GM21390 (cell line): ENCODE results near the gene PTPRD.

Source experiments
- ATAC-seq: cut with Tn5 transposase; IDR thresholded peaks from one replicate; pipeline ENCODE4 v1.9.1; 2021; ENCODE audit not compliant: unreplicated experiment

The PTPRD gene

DNA sequence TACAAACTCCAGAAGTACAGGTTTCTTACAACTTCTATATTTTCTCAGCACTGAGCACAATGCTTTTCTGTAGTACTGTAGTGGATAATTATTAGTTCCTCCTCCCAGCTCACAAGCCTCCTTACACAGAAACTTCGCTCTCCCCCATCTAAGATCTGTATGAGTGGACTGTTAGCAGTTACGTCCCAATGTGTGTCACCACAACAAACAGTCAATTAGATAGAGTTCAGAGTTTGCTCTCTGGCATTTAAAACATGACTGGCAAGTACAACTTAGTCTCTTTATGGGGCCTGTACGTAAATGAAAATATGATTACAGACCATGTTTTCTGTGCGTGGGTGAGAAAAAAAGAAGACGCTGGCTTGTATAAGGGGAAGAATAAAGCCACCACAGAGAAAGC, 2181.9 kb downstream of the PTPRD start:
- ATAC-seq, result no peak

DNA sequence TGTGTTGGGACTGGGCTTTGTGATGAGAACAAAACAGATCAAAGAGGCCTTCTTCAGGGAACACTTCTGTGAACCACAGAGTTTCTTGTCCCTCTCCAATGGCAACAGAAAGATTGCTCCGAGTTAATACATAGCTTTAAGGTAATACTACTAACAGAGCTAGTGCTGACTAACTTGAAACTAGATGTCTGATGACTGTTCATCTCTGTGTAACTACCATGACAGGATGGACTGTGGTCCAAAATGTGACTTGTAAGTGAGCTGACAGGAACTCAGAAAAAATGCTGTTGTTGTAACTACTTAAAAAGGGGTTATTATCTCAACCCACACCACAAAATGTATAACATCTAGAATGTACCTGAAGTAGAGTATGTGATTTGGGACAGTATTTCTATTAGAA, 2183.0 kb downstream of the PTPRD start:
- no peak for ATAC-seq

DNA sequence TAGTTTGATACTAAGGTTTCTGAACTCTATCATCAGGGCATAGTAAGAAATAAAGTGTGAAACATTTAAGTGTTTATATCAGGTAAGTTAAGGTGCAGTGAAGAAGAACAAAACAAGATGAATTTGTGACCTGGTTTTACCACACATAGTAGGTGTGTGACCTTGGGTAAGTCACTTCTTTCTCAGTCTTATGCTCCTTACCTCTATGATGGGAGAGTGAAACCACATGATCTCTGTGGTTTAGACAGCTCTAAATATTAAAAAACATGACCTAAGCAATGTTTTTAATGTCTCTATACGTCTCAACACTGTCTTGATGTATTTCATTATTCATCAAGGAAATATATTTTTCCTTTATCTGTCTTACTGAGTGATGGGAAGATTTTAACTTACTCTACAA, 2183.6 kb downstream of the PTPRD start:
- ATAC-seq, result no peak

DNA sequence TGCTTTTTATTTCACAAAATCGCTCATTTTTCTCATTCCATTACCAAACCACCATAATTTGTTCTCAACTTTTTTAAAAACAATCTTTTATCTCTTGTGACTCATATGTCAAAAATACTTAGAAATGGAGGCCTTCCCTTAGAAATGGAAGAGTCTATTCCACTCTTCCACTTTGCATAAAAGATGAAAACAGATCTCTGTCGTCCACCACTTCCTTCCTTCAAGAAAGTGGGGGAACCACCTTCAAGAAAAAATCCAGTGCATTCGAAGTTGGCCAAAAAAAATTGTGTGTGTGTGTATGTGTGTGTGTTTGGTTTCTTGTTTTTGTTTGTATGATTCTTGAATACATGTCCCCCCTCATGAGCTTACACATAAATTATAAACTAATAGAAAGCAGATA, 2184.4 kb downstream of the PTPRD start:
- ATAC-seq, result no peak

DNA sequence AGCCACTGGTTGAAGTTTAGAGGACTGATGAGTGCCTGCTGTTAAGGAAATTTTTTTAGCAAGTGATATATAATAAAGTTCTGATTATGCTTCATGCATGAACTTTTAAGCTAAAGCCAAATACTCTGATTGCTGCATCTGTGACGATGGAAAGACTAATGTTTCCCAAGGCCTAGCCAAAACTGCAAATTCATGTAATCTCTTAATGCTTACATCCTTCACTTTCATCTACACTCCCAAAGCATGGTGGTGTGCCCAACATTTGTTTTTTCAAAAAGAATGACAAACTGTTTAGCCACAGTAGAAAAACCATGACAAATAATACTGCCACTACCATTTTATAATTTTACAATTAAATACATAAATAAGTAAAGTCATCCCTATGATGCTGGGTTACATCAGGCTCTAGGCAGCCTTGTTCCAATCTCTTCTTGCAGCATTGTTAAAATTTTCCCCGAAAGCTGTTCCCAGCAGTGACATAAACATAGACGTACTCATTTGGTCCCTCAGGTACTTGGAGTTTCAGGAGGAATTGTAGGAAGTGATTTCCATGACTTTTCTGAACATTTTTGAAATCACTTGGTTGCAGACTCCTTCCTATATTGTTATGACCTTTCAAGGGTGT, 2187.9 kb downstream of the PTPRD start:
- ATAC-seq, result no peak

DNA sequence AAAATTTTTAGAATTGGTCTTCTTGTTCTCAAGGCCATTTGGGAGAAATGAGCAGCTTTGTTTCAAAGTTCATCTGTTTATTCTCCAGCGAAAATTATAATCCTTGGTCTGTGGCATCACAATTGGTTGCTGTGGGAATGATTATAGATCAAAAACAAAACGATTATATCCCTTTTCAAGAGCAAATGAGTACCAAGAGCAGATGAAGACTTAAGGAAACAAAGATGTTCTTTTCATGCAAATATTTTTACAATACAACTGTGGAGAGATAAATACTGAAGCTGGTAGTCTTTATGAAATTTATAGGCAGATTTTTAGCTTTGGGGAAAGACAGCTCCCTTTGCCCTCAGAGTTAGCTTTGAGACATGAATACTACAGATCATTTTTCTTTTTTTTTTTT, 2192.4 kb downstream of the PTPRD start:
- ATAC-seq, result no peak

DNA sequence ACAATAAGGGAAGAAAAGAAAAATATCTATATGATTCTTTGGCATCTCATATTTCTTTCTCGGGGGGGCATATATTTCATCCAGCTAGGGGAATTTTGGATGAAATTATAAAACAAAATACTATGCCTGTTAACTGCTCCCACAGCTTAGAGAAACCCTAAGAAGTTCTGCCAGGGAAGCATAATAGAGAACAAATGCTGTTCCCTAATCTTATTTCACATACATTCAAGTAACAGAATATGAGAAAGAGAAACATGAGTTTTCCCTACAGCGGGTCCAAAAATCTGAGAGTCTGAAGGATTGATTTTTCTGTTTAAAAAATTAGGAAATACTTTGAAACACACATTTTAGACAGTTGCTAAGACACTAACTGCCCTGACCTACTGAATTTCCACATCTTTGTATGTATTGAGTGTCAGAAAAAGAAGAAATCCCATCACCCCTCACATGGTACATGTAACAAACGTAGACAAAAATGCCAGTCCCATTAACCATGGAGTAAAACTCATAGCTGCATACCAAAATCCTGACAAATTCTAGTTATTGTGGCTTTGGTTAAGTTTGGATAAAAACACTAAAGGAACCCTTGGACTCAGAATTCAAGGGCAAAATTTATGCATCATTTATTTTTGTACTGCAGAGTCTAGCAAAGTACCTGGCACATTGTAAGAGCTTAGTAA, 2193.1 kb downstream of the PTPRD start:
- ATAC-seq, result no peak

DNA sequence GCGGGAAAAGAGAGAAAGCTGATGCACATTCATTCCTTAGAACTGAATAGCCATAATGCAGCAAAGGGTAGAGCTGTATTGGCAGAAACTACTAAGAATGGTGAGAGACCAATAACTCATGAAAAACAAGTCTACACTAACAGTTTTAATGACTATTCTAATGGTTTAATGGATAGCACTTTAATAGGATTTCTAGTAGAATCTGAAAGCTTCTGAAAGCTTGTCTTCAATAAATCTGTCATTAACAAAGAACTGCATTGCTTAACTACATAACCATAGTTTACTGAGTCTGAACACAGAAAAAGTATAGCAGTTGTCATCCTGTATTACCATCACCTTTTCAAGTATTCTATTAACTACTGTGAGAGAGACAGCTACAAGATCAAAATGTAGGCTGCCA, 2195.5 kb downstream of the PTPRD start:
- no peak for ATAC-seq

DNA sequence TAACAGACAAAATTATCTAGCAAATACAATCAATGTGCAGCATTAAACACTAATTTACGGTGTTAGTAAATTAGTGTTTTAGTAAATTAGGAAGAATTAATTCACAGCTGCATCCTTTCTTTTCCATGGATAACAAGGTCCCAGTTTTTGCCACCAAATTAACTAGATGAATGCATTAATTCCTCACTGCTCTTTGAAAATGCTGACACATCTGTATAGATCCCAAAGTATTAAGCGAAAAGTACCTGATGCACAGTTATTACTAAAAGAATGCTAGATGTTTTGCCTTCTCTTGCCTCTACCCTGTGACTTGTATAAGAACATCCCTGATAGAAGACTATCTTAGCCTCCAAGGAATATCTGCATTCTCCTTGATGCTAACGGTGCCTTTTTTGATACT, 2200.5 kb downstream of the PTPRD start:
- no peak for ATAC-seq

DNA sequence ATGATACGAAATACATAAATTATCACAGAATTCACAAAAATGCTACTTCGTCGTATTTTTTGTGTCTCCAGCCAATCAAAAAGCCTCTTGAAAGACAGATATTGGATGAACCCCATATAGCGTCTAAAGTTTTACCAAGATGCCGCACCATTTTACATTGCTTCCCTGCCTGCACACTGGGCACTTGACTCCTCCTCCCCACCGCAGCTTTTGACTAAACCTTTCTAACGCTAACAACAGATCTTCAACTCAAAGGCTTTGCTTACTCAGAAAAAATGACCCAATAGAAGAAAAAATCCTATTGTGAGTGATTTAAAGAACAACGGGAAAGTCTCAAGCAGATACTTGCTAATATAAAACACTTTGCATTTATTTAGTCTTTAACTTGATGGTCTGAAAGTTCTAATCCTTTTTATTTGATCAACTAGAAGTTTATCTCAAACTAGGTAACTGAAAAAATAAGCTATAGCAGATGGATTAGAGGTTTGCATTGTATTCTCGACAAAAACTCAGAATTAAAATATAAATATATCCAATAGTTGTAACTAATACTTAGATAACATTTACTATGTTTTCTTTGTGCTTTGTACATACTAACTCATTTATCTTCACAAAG, 2204.1 kb downstream of the PTPRD start:
- ATAC-seq, result no peak

DNA sequence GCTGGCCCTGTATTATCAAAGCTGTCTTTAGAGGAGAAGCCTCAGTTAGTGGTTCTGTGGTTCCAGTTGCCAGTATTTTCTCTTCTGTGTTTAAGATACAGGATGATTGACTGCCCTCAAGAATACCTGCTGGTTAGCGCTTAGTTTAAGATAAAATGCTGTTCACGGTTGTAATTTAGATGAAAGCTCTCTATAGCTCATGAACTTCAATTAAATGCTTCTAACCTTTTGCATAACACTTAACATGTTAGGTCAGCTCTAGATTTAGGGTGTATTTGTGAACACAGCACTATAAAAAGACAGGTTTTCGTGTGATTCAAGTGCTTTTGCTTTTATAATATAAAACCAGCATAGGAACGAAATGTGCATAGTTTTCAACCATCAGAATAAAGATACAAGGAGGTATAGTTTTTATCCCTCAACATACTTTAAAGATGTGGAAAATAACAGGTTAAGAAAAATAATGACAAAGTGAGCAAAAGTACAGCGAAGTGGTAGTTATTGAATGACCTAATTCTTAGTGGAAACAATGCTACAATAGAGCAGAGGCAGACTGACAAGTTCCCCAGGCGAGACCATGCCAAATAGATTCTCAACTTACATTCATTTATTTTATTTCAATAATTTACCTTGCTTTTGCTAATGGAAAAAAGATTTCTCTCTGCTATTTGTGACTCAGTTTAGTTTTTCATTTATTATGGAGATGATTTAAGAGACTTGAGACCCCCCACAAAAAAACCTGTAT, 2210.7 kb downstream of the PTPRD start:
- ATAC-seq, result no peak

DNA sequence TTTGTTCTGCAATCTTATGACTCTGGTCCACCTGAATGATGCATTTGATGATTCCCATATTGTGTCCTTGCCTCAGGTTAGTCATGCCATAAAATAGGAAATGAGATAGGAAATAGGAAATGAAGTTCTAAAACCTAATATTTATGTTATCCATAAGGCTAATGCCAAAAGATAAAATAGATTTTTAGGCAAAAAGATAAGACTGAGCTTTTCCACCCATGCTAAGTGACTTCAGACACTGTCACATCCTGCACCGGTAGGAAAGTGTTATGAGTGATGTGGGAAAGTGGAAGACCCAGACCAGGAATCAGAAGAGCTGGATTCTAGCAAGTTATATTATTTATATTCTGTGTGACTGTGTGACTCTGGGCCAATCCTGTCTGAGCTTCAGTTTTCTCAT, 2212.4 kb downstream of the PTPRD start:
- no peak for ATAC-seq

DNA sequence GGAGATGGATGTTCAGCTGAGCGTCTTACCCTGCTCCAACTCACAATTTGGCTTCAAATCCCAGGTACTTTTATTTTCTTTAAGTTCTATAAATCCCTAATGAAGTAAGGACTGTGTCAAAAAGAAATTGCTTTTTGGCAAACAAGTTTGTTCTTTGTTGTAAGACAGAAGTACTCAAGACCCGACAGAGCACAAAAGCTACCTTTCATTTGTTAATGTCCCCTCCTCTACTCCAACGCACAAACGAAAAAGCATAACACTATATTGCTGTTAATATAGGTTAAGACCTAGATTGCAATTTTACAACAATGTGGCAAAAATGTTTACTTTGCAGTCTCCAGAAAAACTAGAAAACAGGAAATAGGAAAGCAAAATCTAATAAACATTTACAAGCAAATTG, 2217.8 kb downstream of the PTPRD start:
- ATAC-seq, result no peak

DNA sequence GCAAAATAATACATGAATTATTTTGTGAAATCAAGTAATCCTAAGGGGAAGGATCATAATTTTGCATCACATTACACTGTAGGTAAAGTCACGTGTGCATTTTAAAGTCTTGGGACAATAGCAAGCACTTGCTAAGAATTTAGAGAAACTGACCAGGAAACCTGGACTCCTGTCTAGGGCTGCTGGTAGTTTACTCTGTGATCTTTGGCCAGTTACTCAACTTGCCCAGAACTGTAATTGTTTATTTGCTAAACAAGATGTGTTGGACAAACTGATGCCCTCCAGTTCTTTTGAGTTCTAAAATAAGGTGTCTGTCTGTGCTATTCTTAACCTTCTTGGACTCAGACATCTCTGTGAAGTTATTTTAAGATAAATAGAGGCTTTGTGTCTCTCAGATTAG, 2218.5 kb downstream of the PTPRD start:
- ATAC-seq, result no peak

DNA sequence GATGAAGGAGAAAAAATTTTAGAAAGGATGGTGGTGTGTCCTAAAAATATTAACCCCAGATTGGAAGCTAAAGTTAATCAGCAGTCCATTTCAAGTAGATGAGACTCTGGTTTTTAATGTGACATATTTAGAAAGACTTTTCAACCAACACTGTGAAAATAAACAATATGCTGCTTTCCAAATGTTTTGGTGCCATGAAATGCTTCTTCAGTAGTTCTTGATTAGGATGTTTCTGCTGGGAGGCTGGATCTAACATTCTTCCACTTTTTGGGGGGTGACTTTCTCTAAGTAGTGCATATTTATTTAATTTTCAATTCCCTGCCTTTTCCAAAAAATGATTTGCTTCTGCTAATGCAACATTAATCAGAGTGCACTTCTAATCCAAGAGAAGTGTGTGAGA, 2219.9 kb downstream of the PTPRD start:
- no peak for ATAC-seq

DNA sequence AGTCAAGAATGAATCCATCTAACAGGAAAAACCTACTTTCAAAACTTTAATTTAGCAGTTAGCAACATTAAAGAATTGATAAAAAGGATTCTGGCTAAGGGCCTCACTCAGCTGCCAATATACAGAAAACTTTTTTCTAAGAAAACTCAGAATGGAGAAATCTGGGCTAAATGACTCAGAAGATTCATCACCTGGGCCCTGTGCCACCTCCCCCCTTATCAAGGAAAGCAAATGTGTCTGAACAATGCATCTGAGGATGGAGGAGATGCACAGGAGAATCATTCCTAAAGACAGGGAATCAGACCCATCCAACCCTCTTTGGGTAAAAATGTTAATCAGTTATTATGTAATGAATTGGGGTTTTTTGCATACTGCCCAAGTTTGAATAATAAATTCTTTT, 2221.2 kb downstream of the PTPRD start:
- ATAC-seq, result no peak

DNA sequence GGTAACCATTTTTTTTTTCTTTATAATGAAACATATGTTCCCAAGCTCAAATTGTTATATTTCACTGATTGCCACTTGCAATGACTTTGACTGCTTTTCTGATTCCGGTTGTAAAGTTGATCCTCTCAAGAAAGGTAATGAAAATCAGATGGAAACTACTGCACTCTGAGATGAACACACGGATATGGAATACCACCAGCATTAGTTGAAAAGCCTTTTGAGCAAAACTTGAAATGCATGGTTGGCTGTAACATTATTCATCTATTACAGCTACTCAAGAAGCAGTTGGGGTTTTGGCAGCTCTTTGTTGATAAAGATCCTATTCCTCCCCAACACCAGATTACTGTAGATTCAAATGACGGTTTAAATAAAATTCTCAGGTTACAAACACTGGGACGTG, 2221.7 kb downstream of the PTPRD start:
- ATAC-seq, result no peak

DNA sequence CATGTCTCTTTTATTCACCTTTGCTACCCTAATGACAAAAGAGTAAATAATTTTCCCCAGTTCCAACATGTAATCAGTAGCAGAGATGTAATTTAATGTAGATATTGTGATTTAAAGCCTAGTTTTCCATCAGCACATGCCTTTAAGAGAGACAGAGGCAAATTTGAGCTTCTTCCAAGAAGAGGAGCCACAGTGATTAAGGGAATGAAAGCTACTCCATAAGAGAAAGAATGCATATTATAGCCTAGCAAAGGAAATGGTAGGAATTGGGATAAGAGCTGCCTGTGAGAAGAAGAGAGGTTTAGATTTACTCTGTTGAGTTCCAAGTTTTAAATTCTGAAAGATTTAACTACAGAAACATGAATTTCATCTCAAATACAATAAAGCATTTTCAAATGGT, 2222.2 kb downstream of the PTPRD start:
- ATAC-seq, result no peak

DNA sequence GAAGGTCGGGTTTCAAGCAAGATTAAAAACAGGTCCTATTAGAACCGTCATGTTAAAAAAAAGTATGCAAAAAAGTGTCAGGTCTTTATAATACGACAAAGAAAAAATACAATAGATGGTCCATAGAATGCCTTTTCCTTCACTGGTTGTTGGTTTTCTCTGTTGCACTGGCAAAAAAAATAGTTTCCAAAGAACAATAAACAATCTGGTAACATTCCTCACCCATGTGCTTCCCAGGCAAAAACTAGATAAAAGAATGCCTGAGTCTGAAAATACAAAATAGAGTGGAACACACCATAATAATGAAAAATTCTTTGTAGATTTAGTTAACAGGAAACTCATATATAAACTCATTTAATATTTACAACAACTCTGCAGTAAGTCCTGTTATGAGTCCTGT, 2223.3 kb downstream of the PTPRD start:
- ATAC-seq, result no peak

DNA sequence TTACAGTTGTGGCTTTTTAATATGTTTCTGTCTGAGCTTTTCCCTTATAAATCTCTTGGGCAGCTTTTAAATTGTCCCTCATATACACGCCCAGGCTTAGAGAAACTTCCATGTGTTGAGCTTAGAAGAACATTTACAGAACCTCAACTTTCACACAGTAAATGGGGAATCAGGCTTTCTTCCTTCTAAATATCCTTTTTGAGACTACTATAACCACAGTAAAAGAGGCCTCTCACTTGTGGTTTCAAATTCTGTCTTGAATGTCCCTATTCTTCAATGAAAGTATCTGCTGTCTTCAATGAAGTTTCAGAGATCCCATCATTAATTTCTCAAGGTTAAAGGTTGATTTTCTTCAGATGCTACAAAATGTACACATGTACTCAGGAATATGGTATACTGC, 2224.7 kb downstream of the PTPRD start:
- no peak for ATAC-seq

DNA sequence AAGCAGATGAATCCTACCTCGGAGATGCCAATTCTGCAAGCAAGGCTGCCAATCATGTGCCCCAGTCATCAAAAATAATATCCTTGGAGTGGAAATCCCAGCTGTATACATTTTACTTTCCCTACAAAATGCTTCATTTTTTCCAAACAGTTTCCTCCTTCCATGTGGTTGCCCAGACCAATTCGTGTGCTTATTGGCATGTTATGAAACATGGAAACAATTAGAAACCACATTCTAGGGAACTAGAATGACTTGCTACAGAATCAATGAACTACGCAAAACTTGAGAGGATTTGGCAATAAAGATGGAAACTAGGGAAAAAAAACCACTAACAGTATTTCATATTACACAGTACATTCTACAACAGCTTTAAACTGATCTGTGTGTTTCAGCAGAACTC, 2228.7 kb downstream of the PTPRD start:
- ATAC-seq, result no peak
